ENCODE measurements around the gene OLFM2.
"Not testable (repeated sequence)": the region's sequence is repeated elsewhere in the genome, so short reads cannot be mapped to it uniquely, and the experiment has no call there.

The OLFM2 gene

GRCh38 chr19:9848762-9849161 lies 87.6 kb downstream of the OLFM2 start:
- no peak overlapping the region for H3K9ac ChIP-seq (ENCODE audit: low read depth, low read length)
- H3K27ac ChIP-seq (ENCODE audit: low read length), result no peak overlapping the region
- H3K4me2 ChIP-seq (ENCODE audit: insufficient read depth, low read length), result no peak overlapping the region
- peaks cover 60% of the 10 kb centered on the region for H4K20me1 ChIP-seq (ENCODE audit: insufficient read depth, low read length)
- no peaks in the 10 kb centered on the region for H3K4me1 ChIP-seq (ENCODE audit: insufficient read depth, low read length)
- no peaks in the 10 kb centered on the region for H3K27me3 ChIP-seq (ENCODE audit: insufficient read depth, low read length, poor library complexity)
- H3K79me2 ChIP-seq (ENCODE audit: insufficient read depth, low read length), result peaks cover 28% of the 10 kb centered on the region
- no peaks in the 10 kb centered on the region for H3K9me3 ChIP-seq (ENCODE audit: insufficient read depth, low read length, severe bottlenecking)
- H3K36me3 ChIP-seq (ENCODE audit: insufficient read depth, low read length), result peaks cover 74% of the 10 kb centered on the region
- TF ChIP-seq CTCF (IDR thresholded peaks at IDR 0.05; ENCODE audit: borderline replicate concordance, extremely low read depth, low read length, poor library complexity, severe bottlenecking), result no peak
- TF ChIP-seq EZH2 (IDR thresholded peaks at IDR 0.05; ENCODE audit: borderline replicate concordance, low read depth, low read length, severe bottlenecking), result no peak
- no peak for ATAC-seq (ENCODE audit: insufficient read depth, low read depth)
- H3K4me3 ChIP-seq (ENCODE audit: low read depth in 1 of 2, low read length in 2 of 2), result no peak overlapping the region
- no peak overlapping the region for H2AFZ ChIP-seq (ENCODE audit: low read depth, low read length)
- no peak for DNase-seq

- no peak overlapping the region for H3K27ac ChIP-seq (ENCODE audit: low read length)
- ATAC-seq (ENCODE audit: insufficient read depth, low read depth), result peak; percentile 62; the same call in 2 of the 3 replicates
- H3K4me1 ChIP-seq (ENCODE audit: insufficient read depth, low read length), result no peaks in the 10 kb centered on the region
- no peaks in the 10 kb centered on the region for H3K9me3 ChIP-seq (ENCODE audit: insufficient read depth, low read length, severe bottlenecking)
- H2AFZ ChIP-seq (ENCODE audit: low read depth, low read length), result no peak overlapping the region
- no peak for TF ChIP-seq EZH2 (IDR thresholded peaks at IDR 0.05; ENCODE audit: borderline replicate concordance, low read depth, low read length, severe bottlenecking)
- peak; percentile 67 for TF ChIP-seq CTCF (IDR thresholded peaks at IDR 0.05; ENCODE audit: borderline replicate concordance, extremely low read depth, low read length, poor library complexity, severe bottlenecking)
- peak; percentile 33 for DNase-seq
- no peak overlapping the region for H3K4me3 ChIP-seq (ENCODE audit: low read depth in 1 of 2, low read length in 2 of 2)
- H3K36me3 ChIP-seq (ENCODE audit: insufficient read depth, low read length), result peaks cover 81% of the 10 kb centered on the region
- no peaks in the 10 kb centered on the region for H3K27me3 ChIP-seq (ENCODE audit: insufficient read depth, low read length, poor library complexity)
- H3K79me2 ChIP-seq (ENCODE audit: insufficient read depth, low read length), result peaks cover 33% of the 10 kb centered on the region
- H3K9ac ChIP-seq (ENCODE audit: low read depth, low read length), result no peak overlapping the region
- no peak overlapping the region for H3K4me2 ChIP-seq (ENCODE audit: insufficient read depth, low read length)
- H4K20me1 ChIP-seq (ENCODE audit: insufficient read depth, low read length), result peaks cover 65% of the 10 kb centered on the region
These were observed 88.3 kb downstream of the OLFM2 start for GRCh38 chr19:9848060-9848459.

GRCh38 chr19:9847087-9847671 lies 89.1 kb downstream of the OLFM2 start:
- no peak for TF ChIP-seq EZH2 (IDR thresholded peaks at IDR 0.05; ENCODE audit: borderline replicate concordance, low read depth, low read length, severe bottlenecking)
- TF ChIP-seq CTCF (IDR thresholded peaks at IDR 0.05; ENCODE audit: borderline replicate concordance, extremely low read depth, low read length, poor library complexity, severe bottlenecking), result peak; percentile 59
- Histone ChIP-seq H3K9me3 (ENCODE audit: insufficient read depth, low read length, severe bottlenecking) (no peaks in the 10 kb centered on the region), H3K36me3 (ENCODE audit: insufficient read depth, low read length) (peaks cover 90% of the 10 kb centered on the region), H3K4me2 (ENCODE audit: insufficient read depth, low read length) (no peak overlapping the region), H3K4me1 (ENCODE audit: insufficient read depth, low read length) (no peaks in the 10 kb centered on the region), H3K4me3 (ENCODE audit: low read depth in 1 of 2, low read length in 2 of 2) (no peak overlapping the region), H2AFZ (ENCODE audit: low read depth, low read length) (no peak overlapping the region), H3K9ac (ENCODE audit: low read depth, low read length) (no peak overlapping the region), H3K27me3 (ENCODE audit: insufficient read depth, low read length, poor library complexity) (no peaks in the 10 kb centered on the region), H4K20me1 (ENCODE audit: insufficient read depth, low read length) (peaks cover 72% of the 10 kb centered on the region), H3K79me2 (ENCODE audit: insufficient read depth, low read length) (peaks cover 42% of the 10 kb centered on the region), H3K27ac (ENCODE audit: low read length) (no peak overlapping the region)
- peak; percentile 25 for DNase-seq
- peak; percentile 59 for ATAC-seq (ENCODE audit: insufficient read depth, low read depth)

GRCh38 chr19:9843626-9844273 lies 92.6 kb downstream of the OLFM2 start:
- H2AFZ ChIP-seq (ENCODE audit: low read depth, low read length); H3K9ac ChIP-seq (ENCODE audit: low read depth, low read length); H3K27ac ChIP-seq (ENCODE audit: low read length); DNase-seq; ATAC-seq (ENCODE audit: insufficient read depth, low read depth); H3K4me2 ChIP-seq (ENCODE audit: insufficient read depth, low read length); H3K4me3 ChIP-seq (ENCODE audit: low read depth in 1 of 2, low read length in 2 of 2); H3K9me3 ChIP-seq (ENCODE audit: insufficient read depth, low read length, severe bottlenecking); H3K4me1 ChIP-seq (ENCODE audit: insufficient read depth, low read length); H3K27me3 ChIP-seq (ENCODE audit: insufficient read depth, low read length, poor library complexity): not testable (repeated sequence)
- peaks cover 99% of the 10 kb centered on the region for H3K36me3 ChIP-seq (ENCODE audit: insufficient read depth, low read length)
- H3K79me2 ChIP-seq (ENCODE audit: insufficient read depth, low read length), result peaks cover 71% of the 10 kb centered on the region
- H4K20me1 ChIP-seq (ENCODE audit: insufficient read depth, low read length), result peaks cover 68% of the 10 kb centered on the region

Data from DND-41 (cell line).